Loucy (cell line): ENCODE results near the gene FASLG.

ENCODE experiments used
- EZH2phosphoT487 ChIP-seq: fragments of 200-600 bp; IDR thresholded peaks from 2 replicates; pipeline ENCODE4 v1.6.1; 2018; ENCODE audit warnings: antibody characterized with exemption, mild to moderate bottlenecking, moderate library complexity, borderline replicate concordance
- TF ChIP-seq, protein P1 (sequence below): fragments of 200-600 bp; sonication (generic); conservative IDR thresholded peaks from 2 replicates; pipeline ENCODE4 v1.5.1; 2014; ENCODE audit warnings: mild to moderate bottlenecking, antibody characterized with exemption, low read length

DNA sequence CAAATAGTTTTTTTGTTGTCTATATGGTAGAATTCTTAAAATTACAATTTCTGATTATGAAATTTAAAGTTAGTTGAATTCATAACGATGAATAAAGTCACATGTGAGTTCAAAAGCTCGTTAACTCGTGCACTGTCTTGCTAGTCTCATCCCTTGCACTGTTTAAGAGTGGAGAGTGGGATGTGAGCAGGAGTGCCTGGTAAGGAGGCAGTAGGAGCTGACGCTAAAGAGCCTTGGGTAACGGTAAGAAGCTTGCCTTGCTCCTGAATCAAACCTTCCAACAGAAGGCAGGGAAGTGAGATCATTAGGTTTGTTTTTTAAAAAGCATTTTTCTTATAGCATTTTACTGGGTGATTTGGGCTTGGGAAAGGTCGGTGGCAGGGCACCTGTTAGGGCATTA is 2.3 kb upstream of the FASLG start:
- TF ChIP-seq, protein P1, sequence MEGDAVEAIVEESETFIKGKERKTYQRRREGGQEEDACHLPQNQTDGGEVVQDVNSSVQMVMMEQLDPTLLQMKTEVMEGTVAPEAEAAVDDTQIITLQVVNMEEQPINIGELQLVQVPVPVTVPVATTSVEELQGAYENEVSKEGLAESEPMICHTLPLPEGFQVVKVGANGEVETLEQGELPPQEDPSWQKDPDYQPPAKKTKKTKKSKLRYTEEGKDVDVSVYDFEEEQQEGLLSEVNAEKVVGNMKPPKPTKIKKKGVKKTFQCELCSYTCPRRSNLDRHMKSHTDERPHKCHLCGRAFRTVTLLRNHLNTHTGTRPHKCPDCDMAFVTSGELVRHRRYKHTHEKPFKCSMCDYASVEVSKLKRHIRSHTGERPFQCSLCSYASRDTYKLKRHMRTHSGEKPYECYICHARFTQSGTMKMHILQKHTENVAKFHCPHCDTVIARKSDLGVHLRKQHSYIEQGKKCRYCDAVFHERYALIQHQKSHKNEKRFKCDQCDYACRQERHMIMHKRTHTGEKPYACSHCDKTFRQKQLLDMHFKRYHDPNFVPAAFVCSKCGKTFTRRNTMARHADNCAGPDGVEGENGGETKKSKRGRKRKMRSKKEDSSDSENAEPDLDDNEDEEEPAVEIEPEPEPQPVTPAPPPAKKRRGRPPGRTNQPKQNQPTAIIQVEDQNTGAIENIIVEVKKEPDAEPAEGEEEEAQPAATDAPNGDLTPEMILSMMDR: no peak
- TF ChIP-seq EZH2phosphoT487: no peak
